CD4-positive, alpha-beta T cell treated with Interleukin-15 for 1 hour (primary cell): Measurements from ENCODE around the gene ANKDD1B.
"Not testable (repeated sequence)": the region's sequence is repeated elsewhere in the genome, so short reads cannot be mapped to it uniquely, and the experiment has no call there.

Experiments
- DNase-seq: peaks from one replicate; pipeline ENCODE4 v3.0.0-alpha.2; 2020

ANKDD1B gene

GRCh38 chr5:75662061-75662460 is 50.8 kb downstream of the ANKDD1B start:
- DNase-seq = no peak

DNA sequence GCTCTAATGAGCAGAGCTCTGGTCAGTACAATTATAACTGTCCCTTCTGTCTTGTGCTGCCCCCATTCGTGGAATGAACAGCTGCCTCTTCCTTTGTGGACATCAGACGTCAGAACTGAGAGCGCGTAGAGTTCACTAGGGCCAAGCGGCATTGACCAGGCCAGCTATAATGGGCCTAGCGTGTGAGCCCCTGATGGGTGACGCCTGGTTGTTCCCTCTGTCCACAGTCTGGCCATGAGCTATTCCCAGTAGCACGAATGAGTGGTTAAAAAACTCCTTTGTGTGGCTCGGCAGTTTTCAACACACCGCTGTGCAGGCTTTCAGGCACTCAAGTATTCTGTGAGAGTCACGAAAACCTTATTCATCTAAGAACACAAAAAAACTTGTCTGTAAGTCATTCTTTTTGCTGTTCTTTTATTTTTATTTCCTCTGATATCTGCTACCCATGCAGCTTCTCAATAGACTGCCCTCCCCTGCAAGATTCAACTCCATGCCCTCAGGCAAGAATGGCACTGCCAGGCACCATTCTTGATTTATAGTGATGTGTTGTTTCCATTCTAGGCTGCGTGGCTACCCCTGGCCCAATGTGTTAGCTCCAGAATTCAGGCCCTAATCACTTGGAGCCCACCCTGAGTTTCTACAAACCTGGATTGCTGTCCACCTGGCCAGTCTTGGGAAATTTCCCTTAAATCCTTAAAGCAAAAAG is 52.5 kb downstream of the ANKDD1B start:
- DNase-seq = no peak

DNA sequence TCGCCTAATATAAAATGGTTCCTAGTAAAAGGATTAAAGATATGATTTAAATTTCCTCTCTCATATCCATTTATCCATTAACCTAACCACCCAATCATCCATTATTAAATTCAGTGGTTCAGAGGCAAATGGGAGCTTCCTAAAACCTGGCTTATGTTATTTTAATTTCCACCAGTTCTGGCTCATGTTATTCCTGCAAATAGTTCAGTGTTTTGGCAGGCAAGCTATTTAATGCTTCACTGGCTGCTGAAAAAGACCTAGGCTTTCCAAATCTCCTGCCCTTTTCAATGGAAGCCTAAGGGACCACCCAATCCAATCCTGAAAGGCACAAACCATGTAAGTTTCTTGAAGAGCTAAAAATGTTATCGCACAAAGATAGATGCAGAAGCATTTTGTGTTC is 53.7 kb downstream of the ANKDD1B start:
- no peak for DNase-seq

DNA sequence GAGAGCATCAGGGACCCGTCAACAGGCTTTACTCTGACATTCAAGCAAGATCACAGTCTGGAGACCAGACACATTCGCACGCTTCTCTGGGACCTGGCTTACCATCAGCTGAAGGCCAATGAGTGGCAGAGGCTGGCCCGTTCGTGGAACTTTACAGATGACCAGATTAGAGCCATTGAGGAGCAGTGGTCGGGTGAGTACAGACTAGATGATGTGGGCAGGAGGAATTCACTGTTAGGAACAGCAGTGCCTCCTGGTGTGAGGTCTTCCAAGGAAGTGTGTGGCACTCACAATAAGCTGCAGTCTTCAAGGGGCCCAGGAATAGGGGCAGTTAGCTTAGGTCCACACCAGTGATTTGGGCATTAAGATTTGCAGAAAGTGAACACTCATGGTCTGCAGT is 55.5 kb downstream of the ANKDD1B start:
- DNase-seq = no peak

DNA sequence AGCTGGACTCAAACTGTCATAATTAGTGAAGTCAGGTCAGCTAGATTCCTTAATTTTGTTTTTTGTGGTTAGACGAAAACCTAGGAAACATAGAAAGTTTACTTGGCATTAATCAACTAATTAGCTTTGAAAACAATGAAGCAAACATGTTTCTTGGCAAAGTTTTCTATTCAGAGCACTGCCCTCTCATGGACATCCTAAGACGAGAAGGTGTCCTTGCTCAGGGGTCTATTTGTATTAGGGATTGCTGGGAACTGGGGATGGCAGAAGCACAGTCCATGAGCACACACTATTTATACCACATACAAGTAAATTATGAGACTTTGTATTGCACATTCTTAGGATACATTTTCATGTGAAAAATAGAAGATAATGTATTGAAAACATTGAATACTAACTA is 56.3 kb downstream of the ANKDD1B start:
- no peak for DNase-seq

- DNase-seq = no peak
These were observed 57.2 kb downstream of the ANKDD1B start for GRCh38 chr5:75668445-75668844.

DNA sequence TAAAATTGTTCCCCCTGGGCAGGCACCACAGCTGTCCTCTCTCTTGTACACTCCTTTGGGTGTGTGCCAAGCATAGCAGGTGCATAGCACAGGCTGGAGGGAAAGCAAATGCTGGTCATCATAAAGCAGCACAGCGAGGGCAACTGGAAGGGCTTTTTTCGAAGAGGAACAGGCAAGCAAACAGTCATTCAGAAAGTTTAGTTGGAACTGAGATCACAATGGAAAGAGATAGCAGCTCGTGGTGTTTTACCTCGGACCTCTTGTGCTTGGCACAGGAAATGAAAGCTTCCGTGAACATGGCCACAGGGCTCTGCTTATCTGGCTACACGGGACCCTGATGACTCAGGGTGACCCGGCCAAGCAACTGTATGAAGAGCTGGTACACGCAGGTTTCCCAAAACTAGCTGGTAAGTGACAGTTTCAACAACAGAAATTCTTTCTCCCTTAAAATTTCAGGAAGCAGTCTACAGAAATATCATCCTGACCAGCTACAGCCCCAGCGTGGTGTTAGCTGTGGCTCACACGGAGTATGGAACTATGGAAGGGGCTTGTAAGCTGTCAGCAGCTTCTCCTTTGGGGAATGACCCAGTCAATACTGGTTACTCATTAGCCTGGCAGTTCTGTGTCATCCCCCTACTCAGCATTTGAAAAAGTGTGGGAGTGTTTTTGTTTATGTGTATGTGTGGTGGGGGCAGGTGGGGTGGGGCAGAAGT is 57.9 kb downstream of the ANKDD1B start:
- peak; percentile 41 for DNase-seq

- no peak for DNase-seq
These were observed 59.3 kb downstream of the ANKDD1B start for GRCh38 chr5:75670577-75670976.

DNA sequence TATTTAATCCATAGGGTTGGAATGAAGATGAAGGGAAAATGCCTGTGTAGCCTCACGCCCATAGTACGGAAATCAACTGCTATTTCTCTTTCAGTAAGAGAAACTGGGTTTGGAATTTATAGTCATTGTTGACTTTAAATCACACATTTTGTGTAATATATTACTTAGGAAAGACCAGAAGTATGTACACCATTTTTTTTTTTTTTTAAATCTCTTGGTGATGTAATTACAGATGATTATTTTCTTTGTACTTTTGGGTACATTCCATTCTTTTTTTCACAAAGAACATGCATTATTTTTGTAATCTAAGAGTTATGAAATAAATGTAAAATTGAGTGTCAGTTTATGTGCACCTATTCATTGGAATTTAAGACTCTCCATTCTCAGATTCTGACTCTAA is 60.3 kb downstream of the ANKDD1B start:
- no peak for DNase-seq

- no peak for DNase-seq
These were observed 61.4 kb downstream of the ANKDD1B start for GRCh38 chr5:75672616-75673015.

DNA sequence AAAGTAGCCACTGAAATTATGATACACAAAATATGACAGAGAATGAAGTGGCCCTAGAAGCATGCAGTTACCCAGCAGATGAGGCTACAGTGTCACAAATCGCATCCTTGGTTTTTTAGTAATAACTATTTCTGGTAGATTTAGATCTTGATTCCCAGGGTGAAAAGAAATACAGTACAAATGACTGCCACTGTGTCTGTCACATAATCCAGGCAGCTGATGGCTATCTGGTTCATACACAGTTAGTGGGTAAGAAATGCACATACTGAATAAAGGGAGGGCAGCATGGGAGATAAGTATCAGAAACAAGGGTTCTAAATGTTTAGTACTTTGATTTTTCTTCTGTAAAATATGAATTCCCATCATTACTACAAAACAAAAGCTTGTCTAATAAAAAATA is 64.5 kb downstream of the ANKDD1B start:
- DNase-seq = no peak

DNA sequence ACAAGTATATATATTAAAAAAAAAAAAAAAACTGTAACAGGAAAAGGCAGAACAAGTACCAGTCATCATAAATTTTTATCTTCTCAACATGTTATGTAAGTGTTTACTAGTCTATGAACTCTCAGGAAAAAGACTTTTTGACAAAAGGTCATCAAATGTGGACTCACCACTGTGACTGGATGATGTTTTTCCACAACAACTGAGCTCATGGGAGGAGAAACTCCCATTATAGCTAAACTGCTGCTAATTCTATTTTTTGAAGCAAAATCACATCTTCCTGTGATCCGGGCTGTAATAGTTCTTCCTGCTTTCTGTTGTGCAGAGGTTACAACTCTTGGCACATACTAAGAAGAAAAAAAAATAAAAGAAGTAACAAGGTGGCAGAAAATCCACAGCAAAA is 66.4 kb downstream of the ANKDD1B start:
- no peak for DNase-seq

DNA sequence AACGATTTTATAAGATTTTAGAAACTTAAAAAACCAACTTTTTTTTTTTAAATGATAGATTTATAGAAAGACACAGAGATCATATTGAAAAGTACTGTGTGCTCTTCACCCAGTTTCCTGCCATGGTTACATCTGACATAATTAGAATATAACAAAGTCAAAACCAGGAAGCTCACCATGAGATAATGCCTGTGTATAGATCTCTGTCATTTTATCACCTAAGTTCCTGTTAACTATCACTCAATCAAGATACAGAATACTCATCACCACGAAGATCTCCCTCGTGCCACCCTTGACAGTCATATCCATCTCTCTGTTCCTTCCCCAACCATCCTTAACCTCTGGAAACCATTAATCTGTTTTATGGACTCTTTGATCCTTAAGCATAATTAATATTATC is 66.9 kb downstream of the ANKDD1B start:
- DNase-seq = no peak

GRCh38 chr5:75681125-75681830 is 70.0 kb downstream of the ANKDD1B start:
- DNase-seq = no peak

- no peak for DNase-seq
These were observed 73.9 kb downstream of the ANKDD1B start for GRCh38 chr5:75685141-75685540.

DNA sequence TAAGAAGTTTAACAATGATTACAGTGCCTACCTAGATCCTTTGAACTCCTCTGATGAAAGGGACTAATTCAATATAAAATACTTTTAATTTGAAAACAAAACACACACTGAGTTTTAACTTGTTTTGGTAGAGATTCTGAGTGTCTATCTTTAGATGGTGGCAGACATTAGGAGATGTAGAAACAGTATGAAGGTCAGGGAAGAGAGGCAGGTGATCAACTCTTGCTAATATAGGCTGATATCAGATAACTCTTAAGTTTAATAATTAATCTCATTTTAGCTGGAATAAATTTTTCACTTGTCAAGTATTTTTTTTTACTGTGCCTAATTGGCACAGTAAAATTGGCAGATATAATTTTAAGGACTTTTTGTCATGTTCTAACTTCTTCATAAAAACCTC is 75.2 kb downstream of the ANKDD1B start:
- no peak for DNase-seq

- no peak for DNase-seq
These were observed 79.4 kb downstream of the ANKDD1B start for GRCh38 chr5:75690669-75691068.

- DNase-seq = no peak
These were observed 83.5 kb downstream of the ANKDD1B start for GRCh38 chr5:75694781-75695180.

- not testable (repeated sequence) for DNase-seq
These were observed 84.5 kb downstream of the ANKDD1B start for GRCh38 chr5:75695472-75696351.

- DNase-seq = no peak
These were observed 90.6 kb downstream of the ANKDD1B start for GRCh38 chr5:75701856-75702255.

- no peak for DNase-seq
These were observed 94.8 kb downstream of the ANKDD1B start for GRCh38 chr5:75706016-75706415.

GRCh38 chr5:75706775-75707174 is 95.5 kb downstream of the ANKDD1B start:
- no peak for DNase-seq

GRCh38 chr5:75707911-75708509 is 96.8 kb downstream of the ANKDD1B start:
- DNase-seq = no peak
